Right ventricle myocardium superior (tissue), 1 donor: ENCODE results near the gene IGFL1. TPM values are rescaled to one million over a fixed set of nuclear protein-coding genes. Genes with fewer than 3 reads are reported as not detected.
A peak's percentile ranks its signal among the peaks of the same experiment; 100 is the strongest.
"Not testable (repeated sequence)": the region's sequence is repeated elsewhere in the genome, so short reads cannot be mapped to it uniquely, and the experiment has no call there.

Experiments
- ATAC-seq: fragments of 200-7000 bp; cut with Tn5 transposase; one replicate; pipeline ENCODE4 v1.9.1; 2020; ENCODE audit warnings: mild to moderate bottlenecking; ENCODE audit not compliant: poor library complexity
- DNase-seq: peaks from one replicate; pipeline ENCODE4 v3.0.0-alpha.2; 2020
- intact Hi-C: fragments of 100-400 bp; cut with DNase I; formaldehyde crosslinking; loops from one replicate; pipeline ENCODE4 v1.11.2; 2022
- total RNA-seq: library from RNA; stranded (reverse); fragmentation: NEBNext Ultra II Directional; extraction: Animal tissue kit (Norgen Biotek cat#: 25700); gene quantifications from one replicate; pipeline ENCODE4 v1.2.1, GENCODE V29; 2021
- donor health status: DM: no; HTN: yes; CAD: no; lungs with severe emphysema.

The IGFL1 gene
- total RNA-seq, 1 donor from 2014 or later: not detected

GRCh38 chr19:46197314-46198070, 32.0 kb upstream of the IGFL1 start:
- intact Hi-C loops: loop anchor here (10.0 kb wide), 1 partner anchor 173 kb away; the partner anchor contains the start of gene PGLYRP1
- DNase-seq (no peak), ATAC-seq (no peak)

- ATAC-seq: no peak
- no peak for DNase-seq
- intact Hi-C loops: loop anchor here (10.0 kb wide), 1 partner anchor 174 kb away; the partner anchor contains the start of gene PGLYRP1
These were observed 30.8 kb upstream of the IGFL1 start for GRCh38 chr19:46198756-46199155.

GRCh38 chr19:46201454-46202310, 27.9 kb upstream of the IGFL1 start:
- ATAC-seq (no peak), DNase-seq (no peak)
- intact Hi-C loops: no loop called here

- ATAC-seq (no peak), DNase-seq (no peak)
- intact Hi-C loops: no loop called here
These were observed 27.1 kb upstream of the IGFL1 start for GRCh38 chr19:46202426-46202825.

- intact Hi-C loops: no loop called here
- ATAC-seq (no peak), DNase-seq (no peak)
These were observed 26.4 kb upstream of the IGFL1 start for GRCh38 chr19:46202872-46203860.

- intact Hi-C loops: no loop called here
- no peak for ATAC-seq
- no peak for DNase-seq
These were observed 25.5 kb upstream of the IGFL1 start for GRCh38 chr19:46204008-46204407.

- no peak for DNase-seq
- no peak for ATAC-seq
- intact Hi-C loops: no loop called here
These were observed 24.2 kb upstream of the IGFL1 start for GRCh38 chr19:46205183-46205984.

- DNase-seq: peak; percentile 58
- intact Hi-C loops: no loop called here
- ATAC-seq: peak; percentile 92
These were observed 23.4 kb upstream of the IGFL1 start for GRCh38 chr19:46206176-46206575.

GRCh38 chr19:46206682-46207081, 22.9 kb upstream of the IGFL1 start:
- ATAC-seq (no peak), DNase-seq (no peak)
- intact Hi-C loops: no loop called here

GRCh38 chr19:46207858-46208257, 21.7 kb upstream of the IGFL1 start:
- DNase-seq, intact Hi-C loops, ATAC-seq: not testable (repeated sequence)

GRCh38 chr19:46209051-46209450, 20.5 kb upstream of the IGFL1 start:
- DNase-seq: no peak
- ATAC-seq: no peak
- intact Hi-C loops: no loop called here

GRCh38 chr19:46209472-46209871, 20.1 kb upstream of the IGFL1 start:
- DNase-seq (no peak), ATAC-seq (no peak)
- intact Hi-C loops: no loop called here

- intact Hi-C loops: no loop called here
- DNase-seq (no peak), ATAC-seq (no peak)
These were observed 18.9 kb upstream of the IGFL1 start for GRCh38 chr19:46210669-46211068.

- DNase-seq (no peak), ATAC-seq (peak; percentile 68)
- intact Hi-C loops: no loop called here
These were observed 18.2 kb upstream of the IGFL1 start for GRCh38 chr19:46211201-46211881.

GRCh38 chr19:46212592-46212991, 16.9 kb upstream of the IGFL1 start:
- ATAC-seq, intact Hi-C loops, DNase-seq: not testable (repeated sequence)

- DNase-seq (no peak), ATAC-seq (no peak)
- intact Hi-C loops: no loop called here
These were observed 16.4 kb upstream of the IGFL1 start for GRCh38 chr19:46213156-46213555.

GRCh38 chr19:46213806-46214205, 15.7 kb upstream of the IGFL1 start:
- intact Hi-C loops: no loop called here
- ATAC-seq: no peak
- DNase-seq: no peak
